PC-3 (cell line): ENCODE results near the gene ZFP14. TPM values are rescaled to one million over a fixed set of nuclear protein-coding genes. Genes with fewer than 3 reads are reported as not detected.

ENCODE experiments used
- ATAC-seq: fragments of 200-7000 bp; cut with Tn5 transposase; 2 replicates; pipeline ENCODE4 v1.9.1; 2020; ENCODE audit warnings: mild to moderate bottlenecking, moderate library complexity
- Bru-seq: library from RNA; stranded (reverse); fragments of 400-500 nt; gene quantifications from one replicate; lab custom pipeline; 2021; lab: Mats Ljungman, UMichigan
- BruChase-seq, 2 experiments: library from RNA; stranded (reverse); fragments of 400-500 nt; gene quantifications; one replicate each; lab custom pipeline; 2021; lab: Mats Ljungman, UMichigan
- BruUV-seq: library from RNA; stranded (reverse); fragments of 400-500 nt; replicated peaks from 2 replicates; lab custom pipeline; 2021; lab: Mats Ljungman, UMichigan
- CTCF ChIA-PET: fragments of 300-600 bp; sonication (Branson Sonifier 250); formaldehyde crosslinking; loops from one replicate; lab custom pipeline; 2022; ENCODE audit warnings: antibody characterized with exemption; lab: Charles Lee
- POLR2A ChIA-PET: fragments of 300-600 bp; sonication (Branson Sonifier 250); formaldehyde crosslinking; loops from one replicate; lab custom pipeline; 2022; ENCODE audit warnings: antibody characterized with exemption; ENCODE audit not compliant: unreplicated experiment; lab: Charles Lee
- DNase-seq: peaks from one replicate; pipeline ENCODE4 v3.0.0-alpha.2; 2015
- H2AFZ ChIP-seq: fragments of 300-600 bp; sonication (generic); 2 replicates; pipeline ENCODE4 v1.6.0; 2016; ENCODE audit warnings: antibody characterized with exemption, low read length
- H3F3A ChIP-seq: fragments of 300-600 bp; sonication (generic); one replicate; pipeline ENCODE4 v1.6.0; 2017; ENCODE audit warnings: antibody characterized with exemption, low read length, control low read depth, mild to moderate bottlenecking; ENCODE audit not compliant: unreplicated experiment
- H3K27ac ChIP-seq: fragments of 300-600 bp; sonication (generic); 2 replicates; pipeline ENCODE4 v1.5.1; 2016; ENCODE audit warnings: mild to moderate bottlenecking, low read length
- H3K27me3 ChIP-seq: fragments of 300-600 bp; sonication (generic); 2 replicates; pipeline ENCODE4 v1.6.1; 2016; ENCODE audit warnings: low read length, mixed read lengths
- H3K36me3 ChIP-seq: fragments of 300-600 bp; sonication (generic); 2 replicates; pipeline ENCODE4 v1.6.1; 2016; ENCODE audit warnings: low read depth, mixed run types, low read length, mixed read lengths
- H3K4me1 ChIP-seq: fragments of 300-600 bp; sonication (generic); 2 replicates; pipeline ENCODE4 v1.5.1; 2016; ENCODE audit warnings: low read length; ENCODE audit not compliant: insufficient read depth
- H3K4me2 ChIP-seq: fragments of 300-600 bp; sonication (generic); 2 replicates; pipeline ENCODE4 v1.6.0; 2016; ENCODE audit warnings: low read length
- H3K4me3 ChIP-seq: fragments of 300-600 bp; sonication (generic); 2 replicates; pipeline ENCODE4 v1.5.1; 2016; ENCODE audit warnings: mild to moderate bottlenecking, low read length, mixed read lengths
- H3K79me2 ChIP-seq: fragments of 300-600 bp; sonication (generic); 2 replicates; pipeline ENCODE4 v1.6.1; 2017; ENCODE audit warnings: low read length, mixed read lengths
- H3K9ac ChIP-seq: fragments of 300-600 bp; sonication (generic); 2 replicates; pipeline ENCODE4 v1.6.0; 2016; ENCODE audit warnings: mild to moderate bottlenecking, low read length
- H3K9me2 ChIP-seq: fragments of 300-600 bp; sonication (generic); replicated peaks from 2 replicates; pipeline ENCODE4 v1.6.1; 2016; ENCODE audit warnings: mixed run types, low read length, mixed read lengths
- H3K9me3 ChIP-seq: fragments of 300-600 bp; sonication (generic); 2 replicates; pipeline ENCODE4 v1.6.1; 2016; ENCODE audit warnings: low read length, mixed read lengths
- H4K20me1 ChIP-seq: fragments of 300-600 bp; sonication (generic); 2 replicates; pipeline ENCODE4 v1.6.1; 2016; ENCODE audit warnings: low read length, mixed read lengths
- CTCF ChIP-seq: fragments of 300-600 bp; sonication (generic); conservative IDR thresholded peaks from 2 replicates; pipeline ENCODE4 v1.5.1; 2017; ENCODE audit warnings: antibody characterized with exemption, low read depth, mild to moderate bottlenecking, low read length
- EZH2 ChIP-seq: fragments of 300-600 bp; sonication (generic); IDR thresholded peaks from one replicate; pipeline ENCODE4 v1.6.1; 2017; ENCODE audit warnings: antibody characterized with exemption, mild to moderate bottlenecking, low read length; ENCODE audit not compliant: unreplicated experiment
- EZH2phosphoT487 ChIP-seq: fragments of 300-600 bp; sonication (generic); IDR thresholded peaks from 2 replicates; pipeline ENCODE4 v1.6.1; 2018; ENCODE audit warnings: mild to moderate bottlenecking, antibody characterized with exemption, low read length, borderline replicate concordance
- intact Hi-C: fragments of 100-400 bp; cut with micrococcal nuclease; formaldehyde crosslinking; loops from 2 replicates; pipeline ENCODE4 v1.9.0; 2023
- long read RNA-seq: library from polyadenylated mRNA; unstranded; transcript quantifications from one replicate; pipeline ENCODE4 v2.0.0, GENCODE V29; 2021; ENCODE audit not compliant: unreplicated experiment
- total RNA-seq: library from RNA; depleted of rRNA; stranded (reverse); fragments of >200 nt; gene quantifications from 2 replicates; pipeline ENCODE4 v1.2.3, GENCODE V29; 2014; rRNA removed

Gene ZFP14
- 0.40 and 0.73 TPM in 2 replicates for total RNA-seq
- percentile 49 among the genes with signal in this experiment for Bru-seq, nascent RNA
- percentile 54 among the genes with signal in this experiment for BruChase-seq, experiment 1, labeled RNA remaining after a 6-hour chase
- BruChase-seq, experiment 2, labeled RNA remaining after a 2-hour chase, result percentile 58 among the genes with signal in this experiment
- long read RNA-seq, partial matches to known transcripts, result 3 of 7 reads
- long read RNA-seq, other reads (novel, unspliced or antisense), result 4 of 7 reads

- ChIA-PET POLR2A (interaction anchor here (0.6 kb wide), 1 partner anchor 944 kb away, joined by 3 read pairs; no protein-coding TSS in a partner anchor), CTCF (no interaction called here)
- no peaks in the 10 kb centered on the region for H3K36me3 ChIP-seq
- H3K79me2 ChIP-seq, result no peaks in the 10 kb centered on the region
- H2AFZ ChIP-seq, result peak within 1 kb of the TSS; percentile 97
- BruUV-seq, result TSS peak; percentile 68
- intact Hi-C loops, result no loop called here
- H3F3A ChIP-seq, result no peaks in the 10 kb centered on the region
- no peaks in the 10 kb centered on the region for H4K20me1 ChIP-seq
- TF ChIP-seq EZH2 (no peak), EZH2phosphoT487 (no peak), CTCF (peak; percentile 37)
- peak within 1 kb of the TSS; percentile 85 for H3K4me3 ChIP-seq
- H3K4me2 ChIP-seq, result peak within 1 kb of the TSS; percentile 89
- peak within 1 kb of the TSS; percentile 71 for H3K9ac ChIP-seq
- ATAC-seq (peak; percentile 97), DNase-seq (peak; percentile 87)
- no peaks in the 10 kb centered on the region for H3K9me3 ChIP-seq
- H3K4me1 ChIP-seq, result peaks cover 7% of the 10 kb centered on the region; the same call in 1 of the 2 replicates
- H3K27ac ChIP-seq, result no peak within 1 kb of the TSS
- no peaks in the 10 kb centered on the region for H3K9me2 ChIP-seq
- no peaks in the 10 kb centered on the region for H3K27me3 ChIP-seq
These were observed at the start of gene ZFP14 for GRCh38 chr19:36378625-36379509. Gene ZFP14 (minus strand): TSS chr19:36379201. CDS start chr19:36367892, 11,309 bp downstream.

GRCh38 chr19:36423925-36424324 is 44.9 kb upstream of the ZFP14 start:
- no peak for TF ChIP-seq EZH2phosphoT487
- no peak for TF ChIP-seq EZH2
- TF ChIP-seq CTCF, result no peak
- BruUV-seq, result no TSS peak
- H3K9ac ChIP-seq, result no peak overlapping the region
- H3K27me3 ChIP-seq, result no peaks in the 10 kb centered on the region
- intact Hi-C loops, result no loop called here
- ATAC-seq (no peak), DNase-seq (no peak)
- H3K4me3 ChIP-seq, result no peak overlapping the region
- CTCF ChIA-PET, result no interaction called here
- POLR2A ChIA-PET, result no interaction called here
- H3K9me3 ChIP-seq, result no peaks in the 10 kb centered on the region
- no peaks in the 10 kb centered on the region for H3K79me2 ChIP-seq
- H2AFZ ChIP-seq, result no peak overlapping the region
- H3F3A ChIP-seq, result no peaks in the 10 kb centered on the region
- H3K9me2 ChIP-seq, result no peaks in the 10 kb centered on the region
- no peak overlapping the region for H3K27ac ChIP-seq
- H3K4me2 ChIP-seq, result no peak overlapping the region
- no peaks in the 10 kb centered on the region for H3K36me3 ChIP-seq
- H4K20me1 ChIP-seq, result no peaks in the 10 kb centered on the region
- no peaks in the 10 kb centered on the region for H3K4me1 ChIP-seq
